ENCODE measurements around the gene HTT-AS.

DNA sequence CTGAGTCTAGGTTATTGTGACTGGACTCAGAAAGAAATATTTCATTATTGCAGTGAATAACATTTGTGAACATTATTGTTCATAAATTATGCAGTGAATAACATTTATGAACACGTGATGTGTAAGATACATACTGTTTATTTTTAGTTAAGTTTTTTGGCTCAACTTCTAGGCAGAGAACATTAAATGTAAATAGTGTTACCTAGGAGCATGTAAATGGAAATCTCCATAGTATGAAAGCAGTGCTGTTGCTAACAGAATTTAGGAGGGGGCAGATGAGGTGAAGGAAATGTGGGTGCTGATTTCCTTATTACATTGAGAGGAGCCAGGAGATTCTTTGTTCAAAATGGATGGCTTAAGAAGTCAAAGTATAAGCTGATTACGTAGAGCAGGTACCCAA is 45.1 kb upstream of the HTT-AS start:
- TF ChIP-seq, protein P1, sequence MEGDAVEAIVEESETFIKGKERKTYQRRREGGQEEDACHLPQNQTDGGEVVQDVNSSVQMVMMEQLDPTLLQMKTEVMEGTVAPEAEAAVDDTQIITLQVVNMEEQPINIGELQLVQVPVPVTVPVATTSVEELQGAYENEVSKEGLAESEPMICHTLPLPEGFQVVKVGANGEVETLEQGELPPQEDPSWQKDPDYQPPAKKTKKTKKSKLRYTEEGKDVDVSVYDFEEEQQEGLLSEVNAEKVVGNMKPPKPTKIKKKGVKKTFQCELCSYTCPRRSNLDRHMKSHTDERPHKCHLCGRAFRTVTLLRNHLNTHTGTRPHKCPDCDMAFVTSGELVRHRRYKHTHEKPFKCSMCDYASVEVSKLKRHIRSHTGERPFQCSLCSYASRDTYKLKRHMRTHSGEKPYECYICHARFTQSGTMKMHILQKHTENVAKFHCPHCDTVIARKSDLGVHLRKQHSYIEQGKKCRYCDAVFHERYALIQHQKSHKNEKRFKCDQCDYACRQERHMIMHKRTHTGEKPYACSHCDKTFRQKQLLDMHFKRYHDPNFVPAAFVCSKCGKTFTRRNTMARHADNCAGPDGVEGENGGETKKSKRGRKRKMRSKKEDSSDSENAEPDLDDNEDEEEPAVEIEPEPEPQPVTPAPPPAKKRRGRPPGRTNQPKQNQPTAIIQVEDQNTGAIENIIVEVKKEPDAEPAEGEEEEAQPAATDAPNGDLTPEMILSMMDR (IDR thresholded peaks at IDR 0.05 in 8 of 11, conservative IDR thresholded peaks at IDR 0.05 in 3 of 11) = no peak
- TF ChIP-seq POLR2AphosphoS5 (IDR thresholded peaks at IDR 0.05) (no peak), POLR2A (IDR thresholded peaks at IDR 0.05) (no peak)
